GM19324 (cell line): ENCODE results near the gene PSMD9.
A peak's percentile ranks its signal among the peaks of the same experiment; 100 is the strongest.
"Not testable (repeated sequence)": the region's sequence is repeated elsewhere in the genome, so short reads cannot be mapped to it uniquely, and the experiment has no call there.

ENCODE experiments used
- ATAC-seq: cut with Tn5 transposase; IDR thresholded peaks from one replicate; pipeline ENCODE4 v1.9.1; 2021; ENCODE audit warnings: mild to moderate bottlenecking, moderate library complexity; ENCODE audit not compliant: unreplicated experiment, low FRiP score

The PSMD9 gene, protein sequence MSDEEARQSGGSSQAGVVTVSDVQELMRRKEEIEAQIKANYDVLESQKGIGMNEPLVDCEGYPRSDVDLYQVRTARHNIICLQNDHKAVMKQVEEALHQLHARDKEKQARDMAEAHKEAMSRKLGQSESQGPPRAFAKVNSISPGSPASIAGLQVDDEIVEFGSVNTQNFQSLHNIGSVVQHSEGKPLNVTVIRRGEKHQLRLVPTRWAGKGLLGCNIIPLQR

DNA sequence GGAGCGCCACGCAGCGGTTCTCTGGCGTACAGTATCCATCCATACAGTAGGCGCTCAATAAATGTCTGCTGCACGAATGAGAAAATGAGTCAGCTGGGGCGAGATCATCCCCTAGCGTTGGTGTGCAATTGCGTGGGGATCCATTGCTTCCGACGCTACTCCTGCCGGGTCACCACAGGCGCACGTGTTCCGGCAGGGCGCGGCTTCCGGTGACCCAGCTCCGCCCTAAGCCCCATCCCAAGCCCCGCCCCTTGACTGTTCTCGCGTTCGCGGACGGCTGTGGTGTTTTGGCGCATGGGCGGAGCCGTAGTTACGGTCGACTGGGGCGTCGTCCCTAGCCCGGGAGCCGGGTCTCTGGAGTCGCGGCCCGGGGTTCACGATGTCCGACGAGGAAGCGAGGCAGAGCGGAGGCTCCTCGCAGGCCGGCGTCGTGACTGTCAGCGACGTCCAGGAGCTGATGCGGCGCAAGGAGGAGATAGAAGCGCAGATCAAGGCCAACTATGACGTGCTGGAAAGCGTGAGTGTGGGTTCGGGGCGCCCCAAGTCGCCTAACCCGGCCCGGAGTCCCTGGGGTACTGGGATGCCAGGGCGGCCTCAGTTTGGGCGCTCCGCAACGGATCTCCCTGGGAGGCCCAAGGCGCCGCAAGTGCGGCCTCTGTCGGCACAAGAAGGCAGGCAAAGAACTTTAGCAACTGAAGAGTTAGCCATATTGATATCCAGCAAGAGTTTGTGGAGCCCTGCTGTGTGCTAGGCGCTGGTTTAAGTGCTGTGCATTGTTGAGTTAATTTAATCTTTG lies at the start of gene PSMD9:
PSMD9 (plus strand) TSS at position 313 of the 796 bp plus-strand sequence; CDS start at position 380, 67 bp downstream.
- peak; percentile 95 for ATAC-seq

DNA sequence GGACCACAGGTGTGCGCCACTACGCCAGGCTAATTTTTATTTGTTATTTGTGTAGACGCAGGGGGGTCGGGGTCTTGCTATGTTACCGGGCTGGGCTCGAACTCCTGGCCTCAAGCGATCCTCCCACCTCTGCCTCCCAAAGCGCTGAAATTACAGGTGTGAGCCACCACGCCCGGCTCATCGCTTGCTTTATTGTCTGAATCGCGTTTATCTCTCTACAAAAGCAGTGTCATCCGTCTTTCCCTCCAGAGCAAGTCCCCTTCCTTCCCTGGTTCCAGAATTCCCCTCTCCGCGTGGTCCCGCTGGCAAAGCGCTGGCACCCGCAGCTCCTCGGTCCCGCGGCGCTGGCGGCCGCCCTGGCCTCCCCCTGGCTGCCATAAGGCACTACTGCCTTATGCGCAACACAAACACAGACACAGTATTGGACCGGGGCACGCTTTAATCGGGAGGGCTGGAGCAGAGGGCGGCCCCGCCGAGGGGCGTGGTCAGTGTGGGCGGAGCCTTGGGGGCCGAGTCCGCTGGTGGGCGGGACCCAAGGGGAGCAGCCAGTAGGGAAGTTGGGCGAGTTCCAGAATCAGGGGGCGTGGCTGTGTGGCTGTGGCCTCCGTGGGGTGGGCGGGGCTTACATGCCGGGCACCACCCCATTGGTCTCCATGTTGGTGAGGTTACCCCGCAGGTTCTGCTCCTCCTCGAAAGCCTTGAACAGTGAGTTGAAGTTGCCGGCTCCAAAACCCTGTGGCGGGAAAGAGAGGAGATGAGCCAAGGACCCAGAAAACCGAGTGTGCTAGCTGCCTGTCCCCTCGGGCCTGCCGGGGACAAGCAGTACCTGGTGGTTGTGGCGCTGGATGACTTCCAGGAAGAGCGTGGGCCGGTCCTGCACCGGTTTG lies 49.2 kb upstream of the PSMD9 start:
- ATAC-seq = peak; percentile 95

DNA sequence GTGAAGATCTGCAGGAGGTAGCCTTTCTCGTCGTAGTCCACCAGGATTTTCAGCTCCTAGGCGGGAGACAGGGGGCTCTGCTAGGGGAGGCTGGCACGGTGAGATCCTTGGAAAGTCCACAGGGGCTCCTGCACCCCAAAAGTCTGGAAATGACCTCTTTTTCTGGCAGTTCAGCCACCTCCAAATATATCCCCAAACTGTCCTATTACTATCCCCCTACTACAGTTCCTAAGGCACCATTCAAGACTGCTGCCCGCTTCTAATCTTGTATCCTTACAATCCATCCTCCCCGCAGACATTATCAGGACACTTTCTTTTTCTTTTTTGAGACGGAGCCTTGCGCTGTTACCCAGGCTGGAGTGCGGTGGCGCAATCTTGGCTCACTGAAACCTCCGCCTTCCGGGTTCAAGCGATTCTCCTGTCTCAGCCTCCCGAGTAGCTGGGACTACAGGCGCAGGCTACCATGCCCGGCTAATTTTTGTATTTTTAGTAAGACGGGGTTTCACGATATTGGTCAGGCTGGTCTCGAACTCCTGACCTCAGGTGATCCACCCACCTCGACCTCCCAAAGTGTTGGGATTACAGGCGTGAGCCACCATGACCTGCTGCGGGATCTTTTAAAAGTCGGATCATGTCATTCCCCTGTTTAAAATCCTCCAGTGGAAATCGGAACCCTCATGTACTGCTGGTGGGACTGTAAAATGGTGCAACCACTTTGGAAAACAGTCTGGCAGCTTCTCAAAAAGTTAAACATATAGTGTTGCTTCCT lies 48.4 kb upstream of the PSMD9 start:
- no peak for ATAC-seq

DNA sequence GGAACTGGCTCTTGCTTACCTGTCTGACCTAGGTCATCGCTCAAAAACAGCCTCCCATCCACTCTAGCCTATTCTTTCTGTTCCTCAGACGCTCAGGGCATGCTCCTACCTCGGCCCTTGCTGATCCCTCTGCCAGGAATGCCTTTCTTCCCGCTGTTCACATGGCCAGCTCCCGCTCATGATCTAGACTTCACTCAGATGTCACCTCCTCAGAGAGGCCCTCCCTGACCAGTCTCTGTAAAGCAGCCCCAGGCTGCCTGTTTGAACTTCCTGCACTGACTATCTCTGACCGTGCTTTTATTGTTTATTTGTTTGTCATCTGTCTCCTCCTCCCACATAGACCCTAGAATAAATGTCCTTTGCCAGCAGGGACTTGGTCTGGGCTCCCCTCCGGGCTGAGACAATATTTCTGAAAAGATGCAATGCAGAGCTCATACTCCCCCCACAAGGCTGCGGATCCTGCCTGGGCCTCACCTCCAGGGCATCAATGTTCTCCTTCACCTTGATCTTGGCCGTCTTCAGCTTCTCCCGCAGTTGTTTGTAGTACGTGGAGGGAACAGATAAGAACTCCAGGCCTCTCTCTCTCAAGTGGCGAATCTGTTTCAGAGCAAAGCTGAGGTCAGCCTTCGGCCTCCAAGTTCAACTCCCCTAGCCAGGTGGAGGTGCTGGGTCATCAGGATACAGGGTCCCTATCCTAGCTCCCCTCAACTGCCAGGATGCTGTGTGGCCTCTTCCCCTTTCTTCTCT lies 45.2 kb upstream of the PSMD9 start:
- ATAC-seq = no peak

DNA sequence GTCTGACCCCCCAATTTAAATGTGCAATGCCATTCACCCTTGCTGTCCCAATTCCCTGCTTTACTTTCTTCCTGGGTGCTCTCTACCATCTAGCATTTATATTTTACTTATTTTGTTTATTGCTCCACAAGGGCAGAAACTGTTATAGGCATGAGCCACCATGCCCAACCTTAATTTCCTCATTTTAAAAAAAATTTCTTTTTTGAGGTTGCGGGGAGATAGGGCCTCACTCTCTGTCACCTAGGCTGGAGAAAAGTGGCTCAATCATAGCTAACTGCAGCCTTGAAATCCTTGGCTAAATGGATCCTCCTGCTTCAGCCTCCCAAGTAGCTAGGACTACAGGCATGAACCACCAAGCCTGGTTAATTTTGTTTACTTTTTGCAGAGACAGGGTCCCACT lies 42.9 kb upstream of the PSMD9 start:
- ATAC-seq = no peak

DNA sequence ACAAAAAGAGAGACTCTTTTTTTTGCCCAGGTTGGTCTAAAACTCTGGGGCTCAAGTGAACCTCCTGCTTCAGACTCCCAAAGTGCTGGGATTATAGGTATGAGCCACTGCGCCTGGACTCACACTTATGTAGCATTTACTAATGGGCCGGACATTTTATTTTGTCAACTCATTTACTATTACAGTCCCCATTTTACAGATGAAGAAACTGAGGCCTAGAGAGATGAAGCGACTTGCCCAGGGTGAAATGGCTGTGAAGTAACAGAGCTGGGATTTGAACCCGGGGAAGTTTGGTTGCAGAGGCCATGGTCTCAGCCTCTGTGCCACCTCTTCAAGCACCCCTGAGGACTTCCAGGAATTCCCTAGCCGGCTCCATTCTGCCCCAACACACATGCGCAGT lies 39.4 kb upstream of the PSMD9 start:
- ATAC-seq = no peak

DNA sequence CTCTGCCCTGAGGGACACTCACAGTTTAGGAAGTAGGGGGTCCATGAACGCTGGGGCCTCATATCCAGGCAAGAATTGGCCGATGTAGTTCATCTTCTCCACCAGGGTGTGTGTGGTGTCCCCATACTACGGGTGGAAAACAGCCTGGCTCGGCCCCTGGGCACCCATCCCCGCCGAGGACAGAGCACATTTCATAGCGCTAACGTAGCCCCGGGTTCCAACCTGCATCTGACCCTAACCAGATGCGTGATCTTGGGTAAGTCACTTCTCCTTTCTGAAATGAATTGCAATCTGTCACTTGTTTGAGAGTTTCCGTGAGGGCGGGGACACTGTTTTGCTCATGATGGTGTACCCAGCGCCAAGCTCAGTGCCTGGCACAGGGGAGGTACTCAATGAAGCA lies 38.9 kb upstream of the PSMD9 start:
- no peak for ATAC-seq

DNA sequence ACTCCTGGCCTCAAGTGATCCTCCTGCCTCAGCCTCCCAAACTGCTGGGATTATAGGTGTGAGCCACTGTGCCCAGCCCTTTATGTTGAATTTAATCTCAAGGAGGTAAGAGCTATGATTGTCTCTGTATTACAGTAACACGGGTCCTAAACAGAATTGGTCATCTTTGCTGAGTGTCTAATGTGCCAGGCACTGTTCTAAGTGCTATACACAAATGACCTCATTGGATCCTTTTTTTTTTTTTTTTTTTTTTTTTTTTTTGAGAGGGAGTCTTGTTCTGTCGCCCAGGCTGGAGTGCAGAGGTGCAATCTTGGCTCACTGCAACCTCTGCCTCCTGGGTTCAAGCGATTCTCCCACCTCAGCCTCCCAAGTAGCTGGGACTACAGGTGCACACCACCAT lies 36.2 kb upstream of the PSMD9 start:
- ATAC-seq = not testable (repeated sequence)

DNA sequence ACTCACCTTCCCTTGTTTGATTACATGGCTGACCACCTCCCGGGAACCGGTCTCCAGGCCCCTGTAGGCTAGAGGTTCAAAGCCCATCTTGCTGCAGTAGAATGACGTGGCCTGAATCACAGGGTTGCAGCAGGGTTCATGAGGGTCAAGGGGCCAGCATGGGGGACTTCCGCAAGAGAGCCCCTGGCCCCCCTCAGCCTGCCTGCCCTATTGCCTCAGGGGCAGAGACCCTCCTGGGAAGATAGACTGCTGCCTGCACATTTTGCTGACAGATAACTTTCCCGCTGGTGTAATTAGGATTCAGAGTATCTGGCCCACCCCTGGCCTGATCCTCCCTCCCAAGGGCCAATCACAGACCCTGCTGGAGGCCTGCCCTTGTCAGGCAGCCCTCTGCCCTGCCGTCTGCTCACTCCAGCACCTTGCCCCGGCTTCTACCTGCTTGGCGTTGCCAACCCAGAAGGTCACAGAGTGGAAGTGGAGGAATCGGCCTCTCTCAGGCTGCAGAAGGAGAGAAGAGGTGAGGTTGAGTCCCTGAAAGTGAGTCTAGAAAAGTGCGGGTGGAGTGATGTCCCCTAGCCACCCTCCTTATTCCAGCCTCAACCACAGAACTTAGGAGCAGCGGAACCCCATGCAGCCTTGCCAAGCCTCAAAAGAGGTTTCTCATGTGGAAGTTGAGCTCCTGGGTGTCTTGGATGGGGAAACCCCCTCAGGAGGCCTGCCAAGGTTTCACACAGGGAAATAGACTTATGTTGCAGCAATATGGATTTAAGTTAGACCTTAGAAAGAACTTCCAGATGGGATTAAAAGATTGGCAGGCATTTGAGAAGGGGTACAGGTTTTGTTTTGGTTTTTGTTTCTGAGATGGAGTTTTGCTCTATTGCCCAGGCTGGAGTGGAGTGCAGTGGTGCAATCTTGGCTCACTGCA lies 31.0 kb upstream of the PSMD9 start:
- ATAC-seq = no peak

DNA sequence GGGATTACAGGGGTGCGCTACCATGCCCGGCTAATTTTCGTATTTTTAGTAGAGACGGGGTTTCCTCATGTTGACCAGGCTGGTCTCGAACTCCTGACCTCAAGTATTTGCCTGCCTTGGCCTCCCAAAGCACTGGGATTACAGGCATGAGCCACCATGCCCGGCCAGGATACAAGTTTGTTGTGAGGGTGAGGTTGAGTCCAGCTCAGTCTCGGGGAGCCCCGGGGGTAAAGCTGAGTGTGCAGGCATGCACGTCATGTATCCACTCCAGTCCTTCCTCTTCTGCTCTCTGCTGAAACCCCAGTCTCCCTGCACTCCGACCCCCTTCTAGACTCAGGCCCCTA lies 30.3 kb upstream of the PSMD9 start:
- ATAC-seq = no peak

DNA sequence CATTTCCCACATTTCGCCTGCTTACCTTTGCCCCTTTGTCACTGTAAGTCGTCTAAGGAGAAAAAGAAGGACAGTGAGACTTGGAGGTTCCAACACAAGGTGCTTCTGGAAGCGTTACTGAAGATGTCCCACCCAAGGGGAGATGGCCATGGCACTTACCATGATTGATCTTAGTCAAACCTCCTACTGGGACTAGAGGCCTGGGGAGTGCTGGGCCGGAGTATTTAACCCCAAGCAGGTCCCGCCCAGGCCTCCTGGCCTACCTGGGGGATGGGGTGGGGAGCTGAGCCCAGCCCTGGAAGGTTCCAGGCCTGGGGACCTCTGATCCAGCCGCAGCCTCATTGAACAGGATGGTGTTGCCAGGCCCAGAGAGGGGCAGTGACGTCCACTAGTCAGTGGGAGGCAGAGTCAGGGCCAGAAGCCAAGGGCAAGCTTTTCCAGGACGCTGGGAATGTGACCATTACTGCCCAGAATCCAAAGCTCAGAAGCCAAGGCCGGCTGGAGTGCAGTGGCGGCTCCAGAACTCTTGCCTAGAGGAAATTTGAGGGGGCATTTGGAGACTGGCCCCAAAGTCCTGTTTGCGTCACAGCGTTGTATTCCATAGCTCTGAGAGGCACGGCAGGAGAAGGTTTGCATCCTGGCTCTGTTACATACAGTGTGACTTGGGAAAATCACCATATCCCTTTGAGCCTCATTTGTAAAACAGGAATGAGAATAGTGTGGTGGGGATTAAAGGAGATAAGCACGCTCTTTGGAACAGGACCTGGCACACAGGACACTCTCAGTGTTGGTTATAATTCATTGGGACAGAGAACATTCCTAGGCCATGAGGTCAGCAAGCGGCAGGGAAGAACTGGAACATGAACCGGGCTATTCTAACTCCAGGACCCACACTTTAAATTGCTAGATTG lies 29.7 kb upstream of the PSMD9 start, which contains the start of gene HPD:
HPD (minus strand) TSS at position 198 of the 911 bp plus-strand sequence; CDS start at position 162, 36 bp downstream.
- ATAC-seq = no peak

DNA sequence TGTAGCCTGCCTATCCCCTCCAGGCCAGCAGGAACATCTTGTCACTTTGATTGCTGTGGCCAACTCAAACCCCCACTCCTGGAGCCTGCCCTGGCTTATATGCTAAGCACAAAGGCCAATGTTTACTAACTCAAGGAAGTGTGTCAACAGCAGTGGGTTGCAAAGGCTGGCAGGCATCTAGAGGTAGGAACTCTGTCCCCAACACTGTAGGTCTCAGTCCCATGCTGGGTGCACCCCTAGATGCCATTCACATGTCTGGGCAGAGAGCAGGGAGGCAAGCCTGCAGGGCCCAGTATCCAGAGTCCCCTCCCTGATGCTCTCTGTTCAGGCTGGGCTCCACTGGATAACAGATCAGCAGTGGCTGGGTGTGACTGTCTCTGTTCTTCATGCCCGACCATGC lies 28.3 kb upstream of the PSMD9 start:
- no peak for ATAC-seq

DNA sequence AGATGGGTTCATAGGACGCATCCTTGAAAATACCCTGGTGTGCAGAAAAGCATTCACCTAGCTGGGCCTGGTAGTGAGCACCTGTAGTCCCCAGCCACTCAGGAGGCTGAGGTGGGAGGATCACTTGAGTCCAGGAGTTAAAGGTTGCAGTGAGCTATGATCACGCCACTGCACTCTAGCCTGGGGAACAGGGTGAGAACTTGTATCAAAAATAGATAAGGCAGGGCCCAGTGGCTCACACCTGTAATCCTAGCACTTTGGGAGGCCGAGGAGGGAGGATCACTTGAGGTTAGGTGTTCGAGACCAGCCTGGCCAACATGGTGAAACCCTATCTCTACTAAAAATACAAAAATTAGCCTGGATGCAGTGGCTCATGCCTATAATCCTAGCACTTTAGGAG lies 27.9 kb upstream of the PSMD9 start:
- not testable (repeated sequence) for ATAC-seq

DNA sequence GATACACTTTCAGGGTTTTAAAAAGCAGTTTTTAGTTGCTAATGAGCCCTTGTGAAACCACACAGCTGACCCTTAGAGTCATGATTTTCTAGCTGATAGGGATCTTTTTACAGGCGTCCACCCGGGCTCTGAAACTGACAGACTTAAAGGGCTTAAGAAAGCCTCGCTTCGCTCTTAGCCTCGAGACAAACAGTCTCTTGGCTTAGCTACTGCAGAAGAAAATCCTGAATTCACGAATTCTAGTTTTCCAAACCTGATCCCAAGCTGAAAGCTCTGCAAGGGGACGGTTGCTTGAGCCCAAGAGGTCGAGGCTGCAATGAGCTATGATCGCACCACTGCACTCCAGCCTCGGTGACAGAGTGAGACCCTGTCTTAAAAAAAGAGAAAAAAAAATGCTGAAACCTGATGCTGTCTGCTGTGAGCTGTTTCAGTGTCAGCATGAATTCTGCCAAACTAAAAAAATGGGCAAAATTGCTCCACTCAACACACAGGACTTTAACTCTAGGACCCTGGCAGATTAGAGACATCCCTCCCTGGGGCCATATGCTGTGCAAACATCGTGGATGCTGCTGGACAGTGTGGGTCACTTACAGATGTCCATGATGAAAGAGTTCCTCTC lies 26.8 kb upstream of the PSMD9 start:
- no peak for ATAC-seq

DNA sequence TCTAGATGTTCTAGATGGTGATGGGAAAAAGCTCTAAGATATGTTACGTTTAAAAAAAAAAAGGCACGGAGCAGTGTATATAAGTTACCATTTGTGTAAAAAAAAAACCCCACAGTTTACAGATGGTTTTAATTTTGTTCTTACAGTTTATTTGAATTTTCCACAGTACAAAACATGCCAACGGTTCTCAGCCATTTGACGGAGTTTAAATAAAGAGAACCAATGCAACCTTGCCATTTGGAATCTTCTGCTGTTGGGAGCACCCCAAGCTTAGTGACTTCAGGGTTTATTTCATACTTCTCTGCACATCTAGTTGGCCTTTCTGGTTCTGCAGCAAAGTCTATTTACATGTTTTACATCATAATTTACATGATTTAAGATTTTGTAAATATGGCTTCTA lies 22.3 kb upstream of the PSMD9 start:
- ATAC-seq = no peak

DNA sequence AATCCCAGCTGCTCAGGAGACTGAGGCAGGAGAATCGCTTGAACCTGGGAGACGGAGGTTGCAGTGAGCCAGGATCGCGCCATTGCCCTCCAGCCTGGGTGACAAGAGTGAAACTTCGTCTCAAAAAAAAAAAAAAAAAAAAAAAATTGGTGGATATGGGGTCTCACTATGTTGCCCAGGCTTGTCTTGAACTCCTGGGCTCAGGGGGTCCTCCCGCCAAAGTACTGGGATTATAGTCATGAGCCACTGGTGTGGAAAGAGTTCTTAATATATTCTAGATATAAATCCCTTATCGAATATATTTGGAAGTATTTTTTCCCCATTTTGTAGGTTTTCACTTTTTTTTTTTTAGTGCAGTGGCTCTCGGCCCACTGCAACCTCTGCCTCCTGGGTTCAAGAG lies 19.4 kb upstream of the PSMD9 start:
- not testable (repeated sequence) for ATAC-seq

DNA sequence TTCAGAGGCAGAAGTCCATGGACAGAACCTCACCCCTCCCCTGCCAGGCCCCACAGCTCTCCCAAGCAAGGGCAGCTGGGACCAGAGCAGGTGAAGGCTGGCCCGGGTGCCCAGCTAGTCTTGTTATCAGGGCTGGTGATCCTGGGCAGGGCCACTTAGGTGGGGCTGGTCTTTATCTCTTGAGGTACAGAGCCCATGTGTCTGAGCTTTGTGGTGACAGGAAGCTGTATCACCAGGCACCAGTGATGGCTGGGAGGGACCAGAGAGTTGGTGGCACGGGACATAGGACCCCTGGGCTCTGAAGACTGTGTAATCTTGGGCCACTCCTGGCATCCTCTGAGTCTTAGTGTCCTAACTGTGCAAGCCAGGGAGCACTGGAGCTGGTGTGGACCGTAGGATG lies 17.1 kb upstream of the PSMD9 start:
- no peak for ATAC-seq
